Gastroesophageal sphincter (tissue), 4 donors: ENCODE data around the gene CLEC2B. TPM values are rescaled to one million over a fixed set of nuclear protein-coding genes. Genes with fewer than 3 reads are reported as not detected.

Experiments
- ATAC-seq: fragments of 150-250 bp; one replicate; pipeline ENCODE4 v1.9.1; 2016; ENCODE audit warnings: mild to moderate bottlenecking, moderate library complexity
- H3K27ac ChIP-seq, 4 donors: fragments of 200-600 bp; sonication (generic) in 3 of 4; 1 replicate in 3 of 4; 2 replicates in 1 of 4; pipeline ENCODE4 v1.5.1; 2016 to 2019
- H3K27me3 ChIP-seq: fragments of 200-600 bp; sonication (generic); one replicate; pipeline ENCODE4 v1.5.1; 2019
- H3K36me3 ChIP-seq, 2 donors: fragments of 200-600 bp; sonication (generic); one replicate each; pipeline ENCODE4 v1.5.1; 2019; ENCODE audit warnings: control low read depth in 1 of 2
- H3K4me1 ChIP-seq, 3 donors: fragments of 200-600 bp; sonication (generic); 1 replicate in 2 of 3; 2 replicates in 1 of 3; pipeline ENCODE4 v1.5.1; 2016 to 2019; ENCODE audit warnings: control low read depth in 2 of 3
- H3K4me3 ChIP-seq, 2 donors: fragments of 200-600 bp; sonication (generic); one replicate each; pipeline ENCODE4 v1.5.1; 2019; ENCODE audit warnings: mild to moderate bottlenecking in 1 of 2, moderate library complexity in 1 of 2
- H3K9me3 ChIP-seq, 3 donors: fragments of 200-600 bp; sonication (generic); one replicate each; pipeline ENCODE4 v1.5.1; 2017 to 2019; ENCODE audit warnings: control low read depth in 2 of 3
- EP300 ChIP-seq: sonication (generic); formaldehyde crosslinking; IDR thresholded peaks from one replicate; pipeline ENCODE4 v1.6.1; 2017; ENCODE audit warnings: antibody characterized with exemption, mild to moderate bottlenecking
- POLR2A ChIP-seq, 2 donors: fragments of 450-650 bp; IDR thresholded peaks; one replicate each; pipeline ENCODE4 v1.6.1; 2017; ENCODE audit warnings: antibody characterized with exemption in 2 of 2, mild to moderate bottlenecking in 2 of 2, moderate library complexity in 1 of 2
- POLR2AphosphoS5 ChIP-seq: sonication (generic); formaldehyde crosslinking; IDR thresholded peaks from one replicate; pipeline ENCODE4 v1.6.1; 2017; ENCODE audit warnings: antibody characterized with exemption
- WGBS, 2 donors: methylation state at CpG; one replicate each; pipeline ENCODE4 v1.1.5; 2018; ENCODE audit warnings: low coverage in 1 of 2; 5-methylcytosine and 5-hydroxymethylcytosine counted together
- total RNA-seq, 4 donors: library from RNA; depleted of rRNA; stranded (reverse); fragments of >200 nt; gene quantifications; one replicate each; pipeline ENCODE4 v1.1.0, GENCODE V29; 2016
- TF ChIP-seq, protein P1 (sequence below), 4 experiments: fragments of 200-600 bp in 2 of 4; fragments of 450-650 bp in 2 of 4; sonication (generic) in 1 of 4; IDR thresholded peaks; one replicate each; pipeline ENCODE4 v1.5.1; 2017 to 2019; ENCODE audit warnings: antibody characterized with exemption in 4 of 4, mild to moderate bottlenecking in 2 of 4, moderate library complexity in 2 of 4

The CLEC2B gene
- total RNA-seq, 4 donors from 2014 or later: 3.4 to 16.7 (median 8.9) TPM

- Histone ChIP-seq H3K36me3 (peaks cover 0 to 7% of the 10 kb centered on the region in 2 donors), H3K4me3 (no peak overlapping the region), H3K4me1 (no peaks in the 10 kb centered on the region), H3K9me3 (peaks cover 0 to 5% (median 0%) of the 10 kb centered on the region in 3 donors), H3K27ac (no peak overlapping the region), H3K27me3 (no peaks in the 10 kb centered on the region)
- no peak for ATAC-seq
- no peak for TF ChIP-seq POLR2AphosphoS5
- TF ChIP-seq, protein P1, sequence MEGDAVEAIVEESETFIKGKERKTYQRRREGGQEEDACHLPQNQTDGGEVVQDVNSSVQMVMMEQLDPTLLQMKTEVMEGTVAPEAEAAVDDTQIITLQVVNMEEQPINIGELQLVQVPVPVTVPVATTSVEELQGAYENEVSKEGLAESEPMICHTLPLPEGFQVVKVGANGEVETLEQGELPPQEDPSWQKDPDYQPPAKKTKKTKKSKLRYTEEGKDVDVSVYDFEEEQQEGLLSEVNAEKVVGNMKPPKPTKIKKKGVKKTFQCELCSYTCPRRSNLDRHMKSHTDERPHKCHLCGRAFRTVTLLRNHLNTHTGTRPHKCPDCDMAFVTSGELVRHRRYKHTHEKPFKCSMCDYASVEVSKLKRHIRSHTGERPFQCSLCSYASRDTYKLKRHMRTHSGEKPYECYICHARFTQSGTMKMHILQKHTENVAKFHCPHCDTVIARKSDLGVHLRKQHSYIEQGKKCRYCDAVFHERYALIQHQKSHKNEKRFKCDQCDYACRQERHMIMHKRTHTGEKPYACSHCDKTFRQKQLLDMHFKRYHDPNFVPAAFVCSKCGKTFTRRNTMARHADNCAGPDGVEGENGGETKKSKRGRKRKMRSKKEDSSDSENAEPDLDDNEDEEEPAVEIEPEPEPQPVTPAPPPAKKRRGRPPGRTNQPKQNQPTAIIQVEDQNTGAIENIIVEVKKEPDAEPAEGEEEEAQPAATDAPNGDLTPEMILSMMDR (IDR thresholded peaks at IDR 0.05): no peak
- no peak for TF ChIP-seq POLR2A (IDR thresholded peaks at IDR 0.05)
- no peak for TF ChIP-seq EP300
These were observed 11.0 kb downstream of the CLEC2B start for GRCh38 chr12:9858135-9858534.

- H3K4me1 ChIP-seq: no peaks in the 10 kb centered on the region
These were observed 12.3 kb downstream of the CLEC2B start for GRCh38 chr12:9856894-9857293.

GRCh38 chr12:9856151-9856550 is 13.0 kb downstream of the CLEC2B start:
- WGBS, 2 donors: 71 to 82% methylated on average over 1 of the region's 1 CpG
- H3K27me3 ChIP-seq: no peaks in the 10 kb centered on the region
- H3K36me3 ChIP-seq: peaks cover 0 to 7% of the 10 kb centered on the region in 2 donors
- no peak overlapping the region for H3K4me3 ChIP-seq
- TF ChIP-seq POLR2AphosphoS5: no peak
- no peak for TF ChIP-seq EP300
- TF ChIP-seq, protein P1 (IDR thresholded peaks at IDR 0.05): no peak
- TF ChIP-seq POLR2A (IDR thresholded peaks at IDR 0.05): no peak
- H3K9me3 ChIP-seq: no peaks in the 10 kb centered on the region
- no peaks in the 10 kb centered on the region for H3K4me1 ChIP-seq
- no peak overlapping the region for H3K27ac ChIP-seq
- no peak for ATAC-seq

More at GRCh38 chr12:9856894-9857293, 12.3 kb downstream of the CLEC2B start:
- WGBS, 2 donors: 62 to 64% methylated on average over 3 of the region's 3 CpGs
- TF ChIP-seq EP300 (no peak), POLR2AphosphoS5 (no peak), POLR2A (IDR thresholded peaks at IDR 0.05) (no peak)
- TF ChIP-seq, protein P1 (IDR thresholded peaks at IDR 0.05): no peak
- peaks cover 0 to 7% of the 10 kb centered on the region in 2 donors for H3K36me3 ChIP-seq
- no peaks in the 10 kb centered on the region for H3K27me3 ChIP-seq
- no peak for ATAC-seq
- H3K27ac ChIP-seq: no peak overlapping the region
- no peaks in the 10 kb centered on the region for H3K9me3 ChIP-seq
- H3K4me3 ChIP-seq: no peak overlapping the region

DNA sequence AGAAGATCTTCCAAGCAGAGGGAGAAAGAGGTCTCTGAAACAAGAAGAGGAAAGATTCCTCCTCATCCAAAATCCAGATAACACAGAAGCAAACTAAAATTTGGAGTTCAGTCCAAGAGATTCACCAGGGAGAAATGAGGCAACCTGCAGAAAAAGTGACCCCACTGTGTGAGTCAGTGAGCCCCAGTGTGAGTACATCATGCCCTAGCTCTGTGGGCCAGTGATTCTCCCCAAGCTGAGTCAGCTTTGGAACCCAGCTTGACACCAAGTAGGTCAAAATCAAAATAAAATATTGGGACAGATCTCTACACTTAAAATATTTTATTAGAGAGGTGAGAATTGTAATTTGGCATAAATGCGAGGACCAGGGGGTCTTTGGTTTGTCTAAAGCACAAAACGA is 17.2 kb downstream of the CLEC2B start:
- H3K4me1 ChIP-seq: no peaks in the 10 kb centered on the region
- peaks cover 0 to 7% of the 10 kb centered on the region in 2 donors for H3K36me3 ChIP-seq
- peaks cover 0 to 17% (median 0%) of the 10 kb centered on the region in 3 donors for H3K9me3 ChIP-seq
- 61 to 67% methylated on average over 1 to 2 of the region's 2 CpGs for WGBS, 2 donors
- TF ChIP-seq, protein P1 (IDR thresholded peaks at IDR 0.05): no peak
- TF ChIP-seq POLR2A (IDR thresholded peaks at IDR 0.05): no peak
- TF ChIP-seq POLR2AphosphoS5: no peak
- TF ChIP-seq EP300: no peak
- ATAC-seq: no peak
- H3K27me3 ChIP-seq: no peaks in the 10 kb centered on the region
- H3K4me3 ChIP-seq: no peak overlapping the region
- no peak overlapping the region for H3K27ac ChIP-seq

DNA sequence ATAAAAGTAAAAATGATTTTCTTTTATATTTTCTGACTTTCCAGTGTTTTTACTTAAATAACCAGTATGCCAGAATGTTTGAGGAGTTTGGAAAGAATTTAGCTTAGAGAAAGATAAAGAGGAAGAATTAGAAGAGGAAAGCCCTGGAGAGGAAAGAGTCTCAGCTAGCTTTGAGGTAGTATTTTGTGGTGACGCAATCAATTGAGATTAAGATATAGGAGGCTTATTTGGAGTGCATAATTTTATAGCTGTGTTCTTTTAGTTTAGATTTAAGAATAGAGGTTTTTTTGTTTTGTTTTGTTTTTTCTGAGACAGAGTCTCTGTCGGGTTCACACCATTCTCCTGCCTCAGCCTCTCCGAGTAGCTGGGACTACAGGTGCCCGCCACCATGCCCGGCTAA is 18.1 kb downstream of the CLEC2B start:
- TF ChIP-seq POLR2A (IDR thresholded peaks at IDR 0.05) (no peak), POLR2AphosphoS5 (no peak), EP300 (no peak)
- TF ChIP-seq, protein P1 (IDR thresholded peaks at IDR 0.05): no peak
- Histone ChIP-seq H3K36me3 (peaks cover 0 to 7% of the 10 kb centered on the region in 2 donors), H3K9me3 (peaks cover 0 to 20% (median 0%) of the 10 kb centered on the region in 3 donors), H3K4me1 (no peaks in the 10 kb centered on the region), H3K27ac (no peak overlapping the region), H3K27me3 (no peaks in the 10 kb centered on the region), H3K4me3 (no peak overlapping the region)
- 93 to 100% methylated on average over 2 to 5 of the region's 5 CpGs for WGBS, 2 donors
- ATAC-seq: no peak
